Liver (tissue), 9 donors: Measurements from ENCODE around the gene FGF10. TPM values are rescaled to one million over a fixed set of nuclear protein-coding genes. Genes with fewer than 3 reads are reported as not detected.

Experiments used
- DNase-seq: peaks from one replicate; pipeline ENCODE4 v3.0.0-alpha.2; 2017; ENCODE audit warnings: low spot score
- H3K27ac ChIP-seq, 2 donors: one replicate each; pipeline ENCODE4 v1.7.0; 2013; ENCODE audit warnings: inconsistent platforms in 2 of 2, low read length in 2 of 2, control low read depth in 1 of 2, low read depth in 1 of 2, mild to moderate bottlenecking in 1 of 2
- H3K27me3 ChIP-seq, 4 donors: one replicate each; pipeline versions ENCODE4 v1.6.1 to v1.7.0; 2013; ENCODE audit warnings: low read length in 3 of 4, inconsistent platforms in 1 of 4, mild to moderate bottlenecking in 1 of 4, moderate library complexity in 1 of 4; ENCODE audit not compliant: control insufficient read depth in 4 of 4, insufficient read depth in 4 of 4
- H3K36me3 ChIP-seq, 4 donors: one replicate each; pipeline versions ENCODE4 v1.6.1 to v1.7.0; 2013; ENCODE audit warnings: low read length in 3 of 4, mild to moderate bottlenecking in 3 of 4, low read depth in 1 of 4, moderate library complexity in 1 of 4; ENCODE audit not compliant: control insufficient read depth in 4 of 4, insufficient read depth in 3 of 4
- H3K4me1 ChIP-seq, 4 donors: one replicate each; pipeline versions ENCODE4 v1.6.1 to v1.7.0; 2013; ENCODE audit warnings: low read length in 3 of 4, mild to moderate bottlenecking in 3 of 4, moderate library complexity in 1 of 4; ENCODE audit not compliant: control insufficient read depth in 4 of 4, insufficient read depth in 4 of 4
- H3K4me3 ChIP-seq, 3 donors: one replicate each; pipeline versions ENCODE4 v1.6.1 to v1.7.0; 2013; ENCODE audit warnings: low read length in 3 of 3, control low read depth in 1 of 3, low read depth in 1 of 3, mild to moderate bottlenecking in 1 of 3
- H3K9ac ChIP-seq, 2 donors: one replicate each; pipeline ENCODE4 v1.7.0; 2013; ENCODE audit warnings: low read length in 2 of 2, mild to moderate bottlenecking in 2 of 2, moderate library complexity in 2 of 2, control low read depth in 1 of 2, low read depth in 1 of 2
- H3K9me3 ChIP-seq, 4 donors: one replicate each; pipeline versions ENCODE4 v1.6.1 to v1.7.0; 2013; ENCODE audit warnings: low read length in 3 of 4; ENCODE audit not compliant: control insufficient read depth in 4 of 4
- EGR1 ChIP-seq, 2 donors: IDR thresholded peaks; 2 replicates each; pipeline ENCODE4 v1.6.1; 2016 to 2018; ENCODE audit warnings: antibody characterized with exemption in 2 of 2, low read depth in 2 of 2
- HNF4G ChIP-seq: IDR thresholded peaks from 2 replicates; pipeline ENCODE4 v1.6.1; 2016; ENCODE audit warnings: antibody characterized with exemption
- JUND ChIP-seq, 2 donors: IDR thresholded peaks; 2 replicates each; pipeline ENCODE4 v1.6.1; 2016; ENCODE audit warnings: antibody characterized with exemption in 2 of 2
- TAF1 ChIP-seq: conservative IDR thresholded peaks from 2 replicates; pipeline ENCODE4 v1.6.1; 2016; ENCODE audit warnings: antibody characterized with exemption, mild to moderate bottlenecking
- WGBS: extraction: QIAGEN DNeasy Blood & Tissue Kit; methylation state at CpG from one replicate; pipeline ENCODE4 v1.1.7; 2013; 5-methylcytosine and 5-hydroxymethylcytosine counted together
- polyA plus RNA-seq, 2 donors: library from polyadenylated mRNA; stranded (reverse) in 1 of 2; unstranded in 1 of 2; fragments of 200-250 nt in 1 of 2; fragments of >200 nt in 1 of 2; fragmentation: Nextera tagmentation in 1 of 2; extraction: Ambion mirVana in 1 of 2; gene quantifications; one replicate each; pipeline versions ENCODE4 v1.2.1 to v1.2.3, GENCODE V29; 2013 to 2015
- total RNA-seq, 2 donors: library from RNA; depleted of rRNA; stranded (reverse); fragments of >200 nt; gene quantifications; one replicate each; pipeline ENCODE4 v1.2.3, GENCODE V29; 2014
- TF ChIP-seq, protein P1 (sequence below): IDR thresholded peaks from 2 replicates; pipeline ENCODE4 v1.6.1; 2016; ENCODE audit warnings: antibody characterized with exemption, mild to moderate bottlenecking
- donor health status: healthy.
- donor health status: healthy.
- donor health status: healthy.
- donor health status: healthy.
- donor health status: healthy.

FGF10 gene
- total and polyA plus RNA-seq, 4 donors, result 0.12 to 0.61 (median 0.25) TPM; not detected in 1

- H3K4me3 ChIP-seq, result no peak overlapping the region
- WGBS, result 61% methylated on average over 3 of the region's 3 CpGs
- TF ChIP-seq TAF1 (no peak), EGR1 (IDR thresholded peaks at IDR 0.05; ENCODE audit: low read depth in 2 of 2) (no peak), HNF4G (no peak), JUND (IDR thresholded peaks at IDR 0.05) (no peak)
- TF ChIP-seq, protein P1, sequence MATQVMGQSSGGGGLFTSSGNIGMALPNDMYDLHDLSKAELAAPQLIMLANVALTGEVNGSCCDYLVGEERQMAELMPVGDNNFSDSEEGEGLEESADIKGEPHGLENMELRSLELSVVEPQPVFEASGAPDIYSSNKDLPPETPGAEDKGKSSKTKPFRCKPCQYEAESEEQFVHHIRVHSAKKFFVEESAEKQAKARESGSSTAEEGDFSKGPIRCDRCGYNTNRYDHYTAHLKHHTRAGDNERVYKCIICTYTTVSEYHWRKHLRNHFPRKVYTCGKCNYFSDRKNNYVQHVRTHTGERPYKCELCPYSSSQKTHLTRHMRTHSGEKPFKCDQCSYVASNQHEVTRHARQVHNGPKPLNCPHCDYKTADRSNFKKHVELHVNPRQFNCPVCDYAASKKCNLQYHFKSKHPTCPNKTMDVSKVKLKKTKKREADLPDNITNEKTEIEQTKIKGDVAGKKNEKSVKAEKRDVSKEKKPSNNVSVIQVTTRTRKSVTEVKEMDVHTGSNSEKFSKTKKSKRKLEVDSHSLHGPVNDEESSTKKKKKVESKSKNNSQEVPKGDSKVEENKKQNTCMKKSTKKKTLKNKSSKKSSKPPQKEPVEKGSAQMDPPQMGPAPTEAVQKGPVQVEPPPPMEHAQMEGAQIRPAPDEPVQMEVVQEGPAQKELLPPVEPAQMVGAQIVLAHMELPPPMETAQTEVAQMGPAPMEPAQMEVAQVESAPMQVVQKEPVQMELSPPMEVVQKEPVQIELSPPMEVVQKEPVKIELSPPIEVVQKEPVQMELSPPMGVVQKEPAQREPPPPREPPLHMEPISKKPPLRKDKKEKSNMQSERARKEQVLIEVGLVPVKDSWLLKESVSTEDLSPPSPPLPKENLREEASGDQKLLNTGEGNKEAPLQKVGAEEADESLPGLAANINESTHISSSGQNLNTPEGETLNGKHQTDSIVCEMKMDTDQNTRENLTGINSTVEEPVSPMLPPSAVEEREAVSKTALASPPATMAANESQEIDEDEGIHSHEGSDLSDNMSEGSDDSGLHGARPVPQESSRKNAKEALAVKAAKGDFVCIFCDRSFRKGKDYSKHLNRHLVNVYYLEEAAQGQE, result no peak
- H3K36me3 ChIP-seq, result no peaks in the 10 kb centered on the region
- no peaks in the 10 kb centered on the region for H3K4me1 ChIP-seq
- no peaks in the 10 kb centered on the region for H3K27me3 ChIP-seq
- H3K9me3 ChIP-seq, result no peaks in the 10 kb centered on the region
- H3K9ac ChIP-seq, result no peak overlapping the region
- H3K27ac ChIP-seq, result no peak overlapping the region
- DNase-seq, result no peak
Observed at GRCh38 chr5:44257221-44257620, 132.0 kb downstream of the FGF10 start.
